ENCODE measurements around the gene HMCN1.

HMCN1 gene

GRCh38 chr1:185808631-185809030, 74.4 kb downstream of the HMCN1 start:
- no peak for DNase-seq

- peak in 2 of 3 donors; percentile 5 to 18 for DNase-seq
Measured at GRCh38 chr1:185811073-185811709, 77.0 kb downstream of the HMCN1 start.

DNA sequence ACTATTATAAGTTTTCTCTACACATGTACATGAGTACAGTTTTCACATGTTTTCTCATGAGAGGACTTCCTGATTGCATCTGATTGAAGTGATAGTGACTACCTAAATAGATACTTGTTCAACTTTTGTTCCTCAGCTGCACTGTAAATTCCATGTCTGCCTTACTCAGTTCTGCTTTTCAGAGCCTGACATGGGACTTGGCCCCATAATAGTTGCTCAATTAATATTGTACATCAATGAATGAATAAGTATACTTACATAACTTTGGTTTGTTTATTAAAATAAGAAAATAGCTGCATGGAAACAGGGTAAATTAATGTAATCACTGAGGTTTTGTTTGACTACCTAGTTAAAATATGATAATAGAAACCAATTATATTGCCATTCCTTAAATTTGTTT, 78.7 kb downstream of the HMCN1 start:
- DNase-seq = peak in 1 of 3 donors; percentile 20

DNA sequence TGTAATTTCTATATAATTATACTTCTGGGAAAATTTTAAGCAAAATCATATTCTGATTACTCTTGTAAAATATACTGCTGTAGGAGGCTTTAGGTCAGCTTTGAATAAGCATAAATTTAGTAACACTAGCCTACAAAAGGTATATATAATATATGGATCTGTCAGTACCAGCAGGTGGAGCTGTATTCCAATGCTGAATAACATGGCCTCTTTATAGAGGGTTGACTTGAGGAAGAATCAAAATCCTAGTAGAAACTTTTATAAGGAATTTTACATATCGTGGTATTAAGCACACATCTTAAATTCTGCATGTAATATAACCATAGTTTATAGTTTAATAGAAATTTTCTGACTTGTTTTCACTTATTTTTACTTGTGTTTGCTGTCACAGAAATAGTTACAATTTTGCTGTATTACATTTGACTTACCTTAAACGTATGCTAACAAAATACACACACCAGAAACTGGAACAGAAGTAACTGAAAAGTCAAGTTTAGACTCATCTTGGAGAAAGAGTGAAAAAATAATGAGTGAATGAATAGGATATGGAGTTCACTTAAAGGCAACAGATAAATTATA, 79.3 kb downstream of the HMCN1 start:
- peak; percentile 54 to 64 (median 57) for DNase-seq

GRCh38 chr1:185816460-185816859, 82.3 kb downstream of the HMCN1 start:
- no peak for DNase-seq

DNA sequence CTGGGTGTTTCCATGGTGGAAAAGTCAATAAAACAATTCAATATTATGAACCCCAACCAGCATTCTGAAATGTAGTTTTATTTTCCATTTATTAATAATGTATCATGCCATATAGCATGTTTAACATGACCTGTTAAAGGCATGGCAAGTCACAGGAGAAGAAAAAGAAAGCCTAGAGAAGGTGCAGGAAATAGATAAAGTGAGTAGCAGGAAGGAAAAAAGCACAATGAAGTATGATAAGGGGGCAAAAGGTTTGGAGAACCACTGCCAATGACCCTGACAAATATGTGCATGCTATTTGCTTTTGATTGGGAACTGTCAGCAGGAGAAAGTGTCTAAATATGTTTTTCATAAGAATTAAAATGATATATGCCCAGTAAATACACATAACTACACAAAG, 85.6 kb downstream of the HMCN1 start:
- no peak for DNase-seq

DNA sequence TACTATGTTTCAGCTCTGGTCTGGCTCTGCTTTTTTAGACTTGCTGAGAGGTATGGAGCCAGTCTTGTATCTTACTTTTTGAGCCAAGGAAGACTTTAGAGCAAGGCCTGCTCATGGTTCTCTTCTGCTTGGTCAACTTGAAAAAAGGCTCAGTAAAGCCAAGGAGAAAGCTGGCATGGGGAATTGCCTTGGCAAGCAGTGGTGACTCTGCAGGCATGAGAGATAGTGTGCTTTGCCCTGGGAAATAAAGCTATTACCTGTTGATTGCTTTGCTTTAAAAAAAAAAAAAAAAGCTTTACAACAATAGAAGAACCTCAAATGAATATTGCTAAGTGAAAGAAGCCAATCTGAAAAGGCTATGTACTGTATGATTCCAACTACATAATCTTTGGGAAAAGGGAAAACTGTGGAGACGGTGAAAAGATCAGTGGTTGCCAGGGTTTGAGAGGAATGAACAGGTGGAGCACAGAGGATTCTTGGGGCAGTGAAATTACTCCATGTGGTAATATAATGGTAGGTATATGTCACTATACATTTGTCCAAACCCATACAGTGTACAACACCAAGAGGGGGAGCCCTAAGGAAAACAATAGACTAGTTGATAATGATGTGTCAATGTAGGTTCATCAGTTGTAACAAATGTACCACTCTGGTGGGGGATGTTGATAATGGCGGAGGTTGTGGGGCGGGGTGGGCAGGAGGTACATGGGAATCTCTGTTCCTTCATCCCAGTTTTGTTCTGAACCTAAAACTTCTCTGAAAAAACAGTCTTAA, 87.6 kb downstream of the HMCN1 start:
- DNase-seq = no peak

DNA sequence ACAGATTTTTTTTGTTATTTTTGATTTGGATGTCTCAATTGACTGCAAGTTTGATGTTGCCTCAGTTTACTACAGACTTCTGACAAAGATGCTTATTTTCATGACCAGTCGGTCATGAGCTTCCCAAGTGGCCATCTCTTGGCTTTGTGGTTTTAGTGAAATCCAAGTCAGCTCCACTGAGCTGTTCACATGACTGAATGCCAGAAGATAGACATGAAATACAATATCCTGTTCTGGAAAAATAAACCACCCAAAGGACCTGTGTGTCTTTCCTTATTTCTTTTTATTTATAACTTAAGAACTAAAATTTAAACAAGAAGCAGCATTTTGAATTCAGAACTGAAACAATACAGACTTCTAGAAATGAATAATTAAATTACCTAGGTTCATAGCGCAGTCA, 89.3 kb downstream of the HMCN1 start:
- no peak for DNase-seq

- no peak for DNase-seq
Measured at GRCh38 chr1:185824106-185824505, 89.9 kb downstream of the HMCN1 start.

DNA sequence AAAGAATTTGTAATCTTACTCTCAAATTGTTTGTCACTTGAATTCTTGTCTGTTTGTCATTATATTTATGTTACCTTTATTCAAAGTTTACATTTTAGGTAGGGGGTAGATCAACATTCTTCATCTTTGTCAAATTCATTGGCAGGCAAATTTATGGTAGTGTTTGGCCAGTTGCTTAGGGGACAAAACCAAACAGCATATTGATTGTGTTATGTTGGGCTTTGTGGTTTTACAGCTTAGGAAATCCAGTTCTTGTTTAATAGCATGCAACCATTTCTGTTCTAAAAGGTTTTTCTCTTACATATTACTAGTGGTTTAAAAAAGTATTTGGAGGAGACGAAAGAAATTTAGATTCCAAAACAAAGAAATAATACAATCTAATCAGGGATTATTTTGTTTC, 91.4 kb downstream of the HMCN1 start:
- DNase-seq = no peak

DNA sequence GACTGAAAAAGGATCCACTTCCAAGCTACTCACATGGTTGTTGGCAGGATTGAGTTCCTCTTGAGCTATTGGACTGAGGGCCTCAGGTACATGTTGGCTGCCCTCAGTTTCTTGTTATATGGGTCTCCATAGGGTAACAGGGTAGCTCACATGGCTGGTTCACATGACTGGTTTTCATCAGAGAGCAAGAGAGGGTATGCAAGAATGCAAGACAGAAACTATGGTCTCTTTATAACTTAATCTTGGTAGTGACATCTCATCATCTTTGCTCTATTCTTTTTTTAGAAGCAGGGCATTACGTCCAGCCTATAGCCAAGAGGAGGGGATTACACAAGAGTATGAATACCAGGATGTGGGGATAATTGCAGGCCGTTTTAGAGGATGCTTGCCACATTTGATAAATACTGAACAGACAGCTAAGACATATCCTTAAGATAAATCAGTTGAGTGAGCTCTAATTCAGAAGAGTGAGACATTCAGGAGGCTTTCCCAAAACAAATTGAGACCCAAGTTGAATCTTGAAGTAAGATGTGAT, 100.2 kb downstream of the HMCN1 start:
- no peak for DNase-seq

- DNase-seq = no peak
Measured at GRCh38 chr1:185835191-185835590, 101.0 kb downstream of the HMCN1 start.

DNA sequence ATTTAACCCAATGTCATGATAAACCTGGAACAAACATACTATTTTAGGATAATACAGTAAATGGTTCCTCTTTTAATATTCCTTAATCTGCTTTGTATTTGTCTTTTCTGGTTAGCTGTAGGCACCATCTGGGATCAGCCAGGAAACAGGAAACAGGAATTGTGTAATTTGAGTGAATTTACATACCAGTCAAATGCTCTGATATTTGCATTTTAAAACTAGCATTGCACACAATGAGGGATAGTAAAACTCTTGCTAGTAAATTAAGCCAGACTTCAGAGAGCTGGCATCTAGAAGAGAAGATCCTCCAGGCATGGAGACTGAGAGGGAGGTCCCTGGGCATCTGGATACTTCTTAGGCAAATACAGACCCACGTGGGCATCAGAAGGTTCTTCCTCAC, 103.5 kb downstream of the HMCN1 start:
- peak in 1 of 3 donors; percentile 2 for DNase-seq

- no peak for DNase-seq
Measured at GRCh38 chr1:185838111-185838510, 103.9 kb downstream of the HMCN1 start.

DNA sequence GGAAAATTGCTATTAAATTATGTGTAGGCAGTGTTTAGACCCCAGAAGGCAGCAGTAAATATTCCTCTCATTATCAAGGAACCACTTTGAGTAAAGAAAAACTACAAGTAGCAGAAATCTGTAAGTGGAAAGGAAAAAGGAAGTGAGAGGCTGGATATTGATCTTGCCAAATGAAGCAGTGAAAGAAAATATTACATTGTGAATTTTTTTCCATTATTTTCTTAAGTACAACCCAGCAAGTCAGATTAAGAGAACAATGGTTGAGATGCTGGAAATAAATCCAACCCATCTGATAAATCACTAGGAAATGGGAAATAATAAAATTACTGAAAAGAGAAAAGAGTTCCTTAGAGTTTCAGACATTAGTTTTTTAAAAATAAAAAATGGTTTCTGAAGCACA, 106.7 kb downstream of the HMCN1 start:
- no peak for DNase-seq

DNA sequence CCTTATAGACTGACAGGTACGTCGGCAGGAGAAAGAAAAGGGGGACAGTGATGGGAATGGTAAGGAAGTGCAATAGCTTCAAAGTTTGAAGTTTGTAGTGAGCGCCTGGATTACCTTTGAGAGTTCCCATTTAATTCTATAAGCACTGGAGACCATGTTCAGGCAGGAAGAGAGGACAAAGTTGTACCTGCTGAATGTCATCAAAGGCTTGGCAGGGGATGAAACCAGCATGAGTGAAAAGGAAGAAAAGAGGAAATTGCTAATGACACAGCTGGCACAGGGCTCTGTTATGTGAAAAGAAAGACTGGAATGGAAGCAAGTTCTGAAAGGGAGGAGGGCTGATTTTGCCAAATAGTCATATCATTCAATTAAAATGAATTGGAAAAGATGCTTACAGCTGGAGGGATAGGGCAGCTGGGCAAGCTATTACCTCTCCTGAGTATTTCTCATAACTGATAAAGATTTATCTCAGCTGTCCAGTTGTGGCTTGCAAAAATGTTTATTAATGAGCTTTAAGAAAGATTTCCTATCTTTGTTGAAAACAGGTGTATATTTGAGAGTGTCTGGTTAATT, 109.2 kb downstream of the HMCN1 start:
- no peak for DNase-seq

- DNase-seq = no peak
Measured at GRCh38 chr1:185843986-185844385, 109.8 kb downstream of the HMCN1 start.

DNA sequence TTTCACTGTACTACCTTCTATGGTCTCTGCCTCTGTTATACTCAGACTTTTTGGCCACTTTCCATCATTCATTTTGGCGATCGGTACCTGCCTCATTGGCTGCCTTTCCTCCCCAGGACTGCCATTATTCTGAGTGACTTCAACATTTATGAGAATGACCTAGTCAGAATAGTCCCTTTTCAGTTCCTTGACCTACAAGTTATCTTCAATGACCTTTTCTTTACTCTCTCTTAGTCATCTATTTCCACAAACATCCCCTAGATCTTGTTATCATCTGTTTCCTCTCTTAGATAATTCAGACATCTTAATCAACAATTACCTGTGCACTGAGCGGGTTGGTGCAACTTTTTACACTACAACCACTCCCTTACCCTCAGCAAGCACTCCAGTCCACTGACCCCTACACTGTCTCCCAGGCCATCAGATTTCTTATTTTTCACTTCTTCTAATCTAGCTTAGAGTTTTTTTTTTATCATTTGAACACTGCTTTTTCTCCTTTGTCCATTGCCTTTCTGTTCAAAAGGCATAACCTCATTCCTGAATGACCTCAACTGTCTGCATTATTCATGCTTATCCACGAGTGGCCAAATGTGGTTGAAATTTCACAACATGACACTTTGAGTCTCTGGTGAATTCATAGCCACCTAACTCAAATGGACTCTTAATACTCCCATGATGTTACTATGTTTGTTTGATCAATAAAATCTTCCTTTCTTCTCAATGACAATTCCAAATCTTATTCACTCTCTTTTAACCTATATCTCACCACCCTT, 112.7 kb downstream of the HMCN1 start:
- DNase-seq = no peak

- no peak for DNase-seq
Measured at GRCh38 chr1:185849014-185849413, 114.8 kb downstream of the HMCN1 start.

DNA sequence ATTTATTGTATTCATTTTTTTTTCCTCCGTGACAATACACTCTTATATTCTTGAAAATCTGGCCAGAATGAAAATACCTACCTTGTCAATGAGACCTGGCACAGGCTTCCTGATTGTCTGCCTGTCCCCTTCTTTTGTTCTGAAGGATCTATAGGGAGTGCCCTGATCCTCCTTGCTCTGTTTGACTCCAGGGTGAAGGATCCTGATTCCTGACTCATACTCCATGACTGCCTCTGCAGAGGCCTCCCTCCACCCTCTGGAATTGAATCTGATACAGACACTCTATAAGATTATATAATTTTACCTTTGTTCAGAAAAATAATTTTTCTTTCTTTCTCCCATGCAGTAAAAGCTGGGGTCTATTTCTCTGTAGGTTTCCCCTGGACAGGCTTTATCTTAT, 116.2 kb downstream of the HMCN1 start:
- no peak for DNase-seq

DNA sequence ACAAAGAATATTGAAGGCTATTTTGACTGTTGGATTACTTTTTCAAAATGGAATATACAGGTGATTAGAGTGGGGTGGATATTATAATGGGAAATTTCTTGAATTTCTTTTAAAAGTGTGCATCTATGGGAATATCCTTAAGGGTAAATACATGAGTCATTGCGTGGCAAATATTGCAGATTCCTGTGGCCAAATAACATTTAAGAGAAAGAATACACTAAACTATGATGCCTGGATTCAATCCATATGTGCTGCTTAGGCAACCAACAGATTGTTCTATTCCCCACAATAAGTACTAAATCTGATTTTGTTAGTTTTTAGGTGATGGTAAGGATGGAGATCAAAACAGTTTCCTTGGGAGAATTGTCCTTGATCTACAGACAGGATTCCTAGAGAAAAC, 119.5 kb downstream of the HMCN1 start:
- no peak for DNase-seq

- DNase-seq = no peak
Measured at GRCh38 chr1:185856482-185856881, 122.3 kb downstream of the HMCN1 start.

DNA sequence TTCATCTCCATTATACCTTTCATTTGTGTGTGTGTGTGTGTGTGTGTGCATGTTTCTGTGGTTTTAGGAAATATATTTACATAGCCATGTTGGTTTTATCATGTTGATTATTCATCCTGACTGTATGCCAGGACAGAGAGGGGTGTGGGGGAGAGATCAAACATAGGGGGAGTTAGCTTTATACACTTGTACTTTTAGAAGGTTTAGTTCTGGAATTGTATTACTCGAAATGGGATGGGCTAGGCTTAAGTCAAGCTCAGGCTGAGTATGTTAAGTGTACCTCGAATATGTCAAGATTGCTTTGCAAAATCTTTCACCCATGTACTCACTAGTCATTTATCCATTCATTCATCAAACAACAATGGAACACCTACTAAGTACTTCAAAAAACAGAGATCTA, 123.3 kb downstream of the HMCN1 start:
- DNase-seq = no peak
